Measurements from ENCODE around the gene CD300LG. TPM values are rescaled to one million over a fixed set of nuclear protein-coding genes. Genes with fewer than 3 reads are reported as not detected.

Gene CD300LG
- total and polyA plus RNA-seq, 2 experiments from 2014 or later, result not detected

GRCh38 chr17:43907425-43907981, 60.5 kb downstream of the CD300LG start, which contains the start of gene MPP2:
Gene MPP2 (minus strand): TSS chr17:43907536. CDS start chr17:43904460, 3,076 bp downstream.
- TF ChIP-seq NANOG (IDR thresholded peaks at IDR 0.05; ENCODE audit: borderline replicate concordance), result no peak
- TF ChIP-seq CTCF (conservative IDR thresholded peaks at IDR 0.05; ENCODE audit: low read depth in 2 of 2), result no peak
- no peak for TF ChIP-seq JUNB (IDR thresholded peaks at IDR 0.05; ENCODE audit: unreplicated experiment)
- TF ChIP-seq, protein P1, sequence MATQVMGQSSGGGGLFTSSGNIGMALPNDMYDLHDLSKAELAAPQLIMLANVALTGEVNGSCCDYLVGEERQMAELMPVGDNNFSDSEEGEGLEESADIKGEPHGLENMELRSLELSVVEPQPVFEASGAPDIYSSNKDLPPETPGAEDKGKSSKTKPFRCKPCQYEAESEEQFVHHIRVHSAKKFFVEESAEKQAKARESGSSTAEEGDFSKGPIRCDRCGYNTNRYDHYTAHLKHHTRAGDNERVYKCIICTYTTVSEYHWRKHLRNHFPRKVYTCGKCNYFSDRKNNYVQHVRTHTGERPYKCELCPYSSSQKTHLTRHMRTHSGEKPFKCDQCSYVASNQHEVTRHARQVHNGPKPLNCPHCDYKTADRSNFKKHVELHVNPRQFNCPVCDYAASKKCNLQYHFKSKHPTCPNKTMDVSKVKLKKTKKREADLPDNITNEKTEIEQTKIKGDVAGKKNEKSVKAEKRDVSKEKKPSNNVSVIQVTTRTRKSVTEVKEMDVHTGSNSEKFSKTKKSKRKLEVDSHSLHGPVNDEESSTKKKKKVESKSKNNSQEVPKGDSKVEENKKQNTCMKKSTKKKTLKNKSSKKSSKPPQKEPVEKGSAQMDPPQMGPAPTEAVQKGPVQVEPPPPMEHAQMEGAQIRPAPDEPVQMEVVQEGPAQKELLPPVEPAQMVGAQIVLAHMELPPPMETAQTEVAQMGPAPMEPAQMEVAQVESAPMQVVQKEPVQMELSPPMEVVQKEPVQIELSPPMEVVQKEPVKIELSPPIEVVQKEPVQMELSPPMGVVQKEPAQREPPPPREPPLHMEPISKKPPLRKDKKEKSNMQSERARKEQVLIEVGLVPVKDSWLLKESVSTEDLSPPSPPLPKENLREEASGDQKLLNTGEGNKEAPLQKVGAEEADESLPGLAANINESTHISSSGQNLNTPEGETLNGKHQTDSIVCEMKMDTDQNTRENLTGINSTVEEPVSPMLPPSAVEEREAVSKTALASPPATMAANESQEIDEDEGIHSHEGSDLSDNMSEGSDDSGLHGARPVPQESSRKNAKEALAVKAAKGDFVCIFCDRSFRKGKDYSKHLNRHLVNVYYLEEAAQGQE (IDR thresholded peaks at IDR 0.05; ENCODE audit: unreplicated experiment), result no peak
- no peak for TF ChIP-seq EZH2 (IDR thresholded peaks at IDR 0.05; ENCODE audit: low read depth, unreplicated experiment)
- TF ChIP-seq, protein P2, sequence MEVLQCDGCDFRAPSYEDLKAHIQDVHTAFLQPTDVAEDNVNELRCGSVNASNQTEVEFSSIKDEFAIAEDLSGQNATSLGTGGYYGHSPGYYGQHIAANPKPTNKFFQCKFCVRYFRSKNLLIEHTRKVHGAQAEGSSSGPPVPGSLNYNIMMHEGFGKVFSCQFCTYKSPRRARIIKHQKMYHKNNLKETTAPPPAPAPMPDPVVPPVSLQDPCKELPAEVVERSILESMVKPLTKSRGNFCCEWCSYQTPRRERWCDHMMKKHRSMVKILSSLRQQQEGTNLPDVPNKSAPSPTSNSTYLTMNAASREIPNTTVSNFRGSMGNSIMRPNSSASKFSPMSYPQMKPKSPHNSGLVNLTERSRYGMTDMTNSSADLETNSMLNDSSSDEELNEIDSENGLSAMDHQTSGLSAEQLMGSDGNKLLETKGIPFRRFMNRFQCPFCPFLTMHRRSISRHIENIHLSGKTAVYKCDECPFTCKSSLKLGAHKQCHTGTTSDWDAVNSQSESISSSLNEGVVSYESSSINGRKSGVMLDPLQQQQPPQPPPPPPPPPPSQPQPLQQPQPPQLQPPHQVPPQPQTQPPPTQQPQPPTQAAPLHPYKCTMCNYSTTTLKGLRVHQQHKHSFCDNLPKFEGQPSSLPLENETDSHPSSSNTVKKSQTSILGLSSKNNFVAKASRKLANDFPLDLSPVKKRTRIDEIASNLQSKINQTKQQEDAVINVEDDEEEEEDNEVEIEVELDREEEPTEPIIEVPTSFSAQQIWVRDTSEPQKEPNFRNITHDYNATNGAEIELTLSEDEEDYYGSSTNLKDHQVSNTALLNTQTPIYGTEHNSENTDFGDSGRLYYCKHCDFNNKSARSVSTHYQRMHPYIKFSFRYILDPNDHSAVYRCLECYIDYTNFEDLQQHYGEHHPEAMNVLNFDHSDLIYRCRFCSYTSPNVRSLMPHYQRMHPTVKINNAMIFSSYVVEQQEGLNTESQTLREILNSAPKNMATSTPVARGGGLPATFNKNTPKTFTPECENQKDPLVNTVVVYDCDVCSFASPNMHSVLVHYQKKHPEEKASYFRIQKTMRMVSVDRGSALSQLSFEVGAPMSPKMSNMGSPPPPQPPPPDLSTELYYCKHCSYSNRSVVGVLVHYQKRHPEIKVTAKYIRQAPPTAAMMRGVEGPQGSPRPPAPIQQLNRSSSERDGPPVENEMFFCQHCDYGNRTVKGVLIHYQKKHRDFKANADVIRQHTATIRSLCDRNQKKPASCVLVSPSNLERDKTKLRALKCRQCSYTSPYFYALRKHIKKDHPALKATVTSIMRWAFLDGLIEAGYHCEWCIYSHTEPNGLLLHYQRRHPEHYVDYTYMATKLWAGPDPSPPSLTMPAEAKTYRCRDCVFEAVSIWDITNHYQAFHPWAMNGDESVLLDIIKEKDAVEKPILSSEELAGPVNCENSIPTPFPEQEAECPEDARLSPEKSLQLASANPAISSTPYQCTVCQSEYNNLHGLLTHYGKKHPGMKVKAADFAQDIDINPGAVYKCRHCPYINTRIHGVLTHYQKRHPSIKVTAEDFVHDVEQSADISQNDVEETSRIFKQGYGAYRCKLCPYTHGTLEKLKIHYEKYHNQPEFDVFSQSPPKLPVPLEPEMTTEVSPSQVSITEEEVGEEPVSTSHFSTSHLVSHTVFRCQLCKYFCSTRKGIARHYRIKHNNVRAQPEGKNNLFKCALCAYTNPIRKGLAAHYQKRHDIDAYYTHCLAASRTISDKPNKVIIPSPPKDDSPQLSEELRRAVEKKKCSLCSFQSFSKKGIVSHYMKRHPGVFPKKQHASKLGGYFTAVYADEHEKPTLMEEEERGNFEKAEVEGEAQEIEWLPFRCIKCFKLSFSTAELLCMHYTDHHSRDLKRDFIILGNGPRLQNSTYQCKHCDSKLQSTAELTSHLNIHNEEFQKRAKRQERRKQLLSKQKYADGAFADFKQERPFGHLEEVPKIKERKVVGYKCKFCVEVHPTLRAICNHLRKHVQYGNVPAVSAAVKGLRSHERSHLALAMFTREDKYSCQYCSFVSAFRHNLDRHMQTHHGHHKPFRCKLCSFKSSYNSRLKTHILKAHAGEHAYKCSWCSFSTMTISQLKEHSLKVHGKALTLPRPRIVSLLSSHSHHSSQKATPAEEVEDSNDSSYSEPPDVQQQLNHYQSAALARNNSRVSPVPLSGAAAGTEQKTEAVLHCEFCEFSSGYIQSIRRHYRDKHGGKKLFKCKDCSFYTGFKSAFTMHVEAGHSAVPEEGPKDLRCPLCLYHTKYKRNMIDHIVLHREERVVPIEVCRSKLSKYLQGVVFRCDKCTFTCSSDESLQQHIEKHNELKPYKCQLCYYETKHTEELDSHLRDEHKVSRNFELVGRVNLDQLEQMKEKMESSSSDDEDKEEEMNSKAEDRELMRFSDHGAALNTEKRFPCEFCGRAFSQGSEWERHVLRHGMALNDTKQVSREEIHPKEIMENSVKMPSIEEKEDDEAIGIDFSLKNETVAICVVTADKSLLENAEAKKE (CRISPR knock-in tag; IDR thresholded peaks at IDR 0.05), result no peak
- TF ChIP-seq POLR2AphosphoS5 (IDR thresholded peaks at IDR 0.05; ENCODE audit: low read depth), result no peak
- TF ChIP-seq, protein P3, sequence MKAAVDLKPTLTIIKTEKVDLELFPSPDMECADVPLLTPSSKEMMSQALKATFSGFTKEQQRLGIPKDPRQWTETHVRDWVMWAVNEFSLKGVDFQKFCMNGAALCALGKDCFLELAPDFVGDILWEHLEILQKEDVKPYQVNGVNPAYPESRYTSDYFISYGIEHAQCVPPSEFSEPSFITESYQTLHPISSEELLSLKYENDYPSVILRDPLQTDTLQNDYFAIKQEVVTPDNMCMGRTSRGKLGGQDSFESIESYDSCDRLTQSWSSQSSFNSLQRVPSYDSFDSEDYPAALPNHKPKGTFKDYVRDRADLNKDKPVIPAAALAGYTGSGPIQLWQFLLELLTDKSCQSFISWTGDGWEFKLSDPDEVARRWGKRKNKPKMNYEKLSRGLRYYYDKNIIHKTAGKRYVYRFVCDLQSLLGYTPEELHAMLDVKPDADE (IDR thresholded peaks at IDR 0.05), result no peak
- no peak for TF ChIP-seq STAT1 (IDR thresholded peaks at IDR 0.05; ENCODE audit: unreplicated experiment)
- no peak for TF ChIP-seq ZNF114 (CRISPR knock-in tag; IDR thresholded peaks at IDR 0.05)
- TF ChIP-seq EZH2phosphoT487 (IDR thresholded peaks at IDR 0.05; ENCODE audit: unreplicated experiment), result no peak
- TF ChIP-seq CREB1 (CRISPR knock-in tag; IDR thresholded peaks at IDR 0.05; ENCODE audit: low read depth), result no peak
- no peak for TF ChIP-seq ZNF331 (CRISPR knock-in tag; IDR thresholded peaks at IDR 0.05; ENCODE audit: low read depth)
- Mint-ChIP-seq H3K4me1 (peaks cover 22% of the 10 kb centered on the region), H3K27ac (no peak within 1 kb of the TSS), H3K36me3 (ENCODE audit: low read depth) (no peaks in the 10 kb centered on the region), H3K9me3 (no peaks in the 10 kb centered on the region), H3K27me3 (ENCODE audit: insufficient read depth, low read depth, poor library complexity) (peaks cover 33% of the 10 kb centered on the region), H3K4me3 (peak within 1 kb of the TSS; percentile 72)
- Histone ChIP-seq H3F3A (replicated peaks; ENCODE audit: low read depth) (no peaks in the 10 kb centered on the region), H3K4me1 (ENCODE audit: insufficient read depth) (peaks cover 27% of the 10 kb centered on the region), H3K79me2 (replicated peaks; ENCODE audit: insufficient read depth) (no peaks in the 10 kb centered on the region), H3K9me2 (ENCODE audit: insufficient read depth) (no peaks in the 10 kb centered on the region), H3K27me3 (ENCODE audit: insufficient read depth) (peaks cover 50% of the 10 kb centered on the region), H2AFZ (peak within 1 kb of the TSS; percentile 100), H3K4me2 (peak within 1 kb of the TSS; percentile 99), H3K4me3 (peak within 1 kb of the TSS; percentile 90), H3K36me3 (ENCODE audit: insufficient read depth) (no peaks in the 10 kb centered on the region), H3K27ac (ENCODE audit: low read depth) (no peak within 1 kb of the TSS), H4K20me1 (replicated peaks; ENCODE audit: insufficient read depth) (no peaks in the 10 kb centered on the region; the same call in 1 of the 2 replicates)
- peak; percentile 96 for DNase-seq (ENCODE audit: low spot score)
- peak; percentile 58 for ATAC-seq

Data from GM23338 (cell line).